GM18861 (cell line): ENCODE measurements around the gene PPTC7.
"Not testable (repeated sequence)": the region's sequence is repeated elsewhere in the genome, so short reads cannot be mapped to it uniquely, and the experiment has no call there.

Experiments
- ATAC-seq: cut with Tn5 transposase; IDR thresholded peaks from one replicate; pipeline ENCODE4 v1.9.1; 2021; ENCODE audit not compliant: unreplicated experiment

The PPTC7 gene

GRCh38 chr12:110562386-110562785 is 20.7 kb downstream of the PPTC7 start:
- ATAC-seq = not testable (repeated sequence)

GRCh38 chr12:110561471-110562201 is 21.5 kb downstream of the PPTC7 start:
- no peak for ATAC-seq

DNA sequence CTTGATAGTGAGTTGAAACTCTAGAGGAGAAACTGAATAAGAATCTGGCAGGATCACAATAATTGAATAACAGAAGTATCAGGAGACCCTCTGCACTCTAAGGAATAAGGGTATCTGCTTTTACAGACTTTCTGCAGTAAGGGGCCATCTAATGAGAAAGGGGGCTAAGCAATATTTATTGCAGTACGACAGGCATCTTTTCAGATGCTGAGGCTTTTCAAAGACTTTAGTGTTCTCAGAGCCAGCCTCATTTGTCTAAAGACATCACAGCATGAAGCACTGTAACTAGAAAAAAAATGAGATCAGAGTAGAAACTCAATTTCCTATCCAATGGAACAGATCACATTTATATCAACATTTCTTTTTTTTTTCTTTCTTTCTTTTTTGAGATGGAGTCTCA is 22.2 kb downstream of the PPTC7 start:
- ATAC-seq = no peak

DNA sequence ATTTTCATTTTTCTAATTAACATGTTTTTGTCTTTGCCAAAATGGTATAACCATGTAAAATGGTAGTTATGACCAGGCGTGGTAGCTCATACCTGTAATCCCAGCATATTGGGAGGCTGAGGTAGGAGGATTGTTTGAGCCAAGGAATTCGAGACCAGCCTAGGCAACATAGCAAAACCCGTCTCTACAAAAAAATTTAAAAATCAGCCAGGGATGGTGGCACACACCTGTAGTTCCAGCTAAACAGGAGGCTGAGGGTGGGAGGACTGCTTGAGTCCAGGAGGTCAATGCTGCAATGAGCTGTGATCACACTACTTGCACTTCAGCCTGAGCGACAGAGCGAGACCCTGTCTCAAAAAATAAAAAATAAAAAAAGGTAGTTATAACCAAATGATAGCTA is 23.1 kb downstream of the PPTC7 start:
- no peak for ATAC-seq

GRCh38 chr12:110558945-110559344 is 24.2 kb downstream of the PPTC7 start:
- ATAC-seq = not testable (repeated sequence)

- ATAC-seq = no peak
These were observed 25.8 kb downstream of the PPTC7 start for GRCh38 chr12:110557300-110557699.

GRCh38 chr12:110556705-110557104 is 26.4 kb downstream of the PPTC7 start:
- ATAC-seq = no peak

DNA sequence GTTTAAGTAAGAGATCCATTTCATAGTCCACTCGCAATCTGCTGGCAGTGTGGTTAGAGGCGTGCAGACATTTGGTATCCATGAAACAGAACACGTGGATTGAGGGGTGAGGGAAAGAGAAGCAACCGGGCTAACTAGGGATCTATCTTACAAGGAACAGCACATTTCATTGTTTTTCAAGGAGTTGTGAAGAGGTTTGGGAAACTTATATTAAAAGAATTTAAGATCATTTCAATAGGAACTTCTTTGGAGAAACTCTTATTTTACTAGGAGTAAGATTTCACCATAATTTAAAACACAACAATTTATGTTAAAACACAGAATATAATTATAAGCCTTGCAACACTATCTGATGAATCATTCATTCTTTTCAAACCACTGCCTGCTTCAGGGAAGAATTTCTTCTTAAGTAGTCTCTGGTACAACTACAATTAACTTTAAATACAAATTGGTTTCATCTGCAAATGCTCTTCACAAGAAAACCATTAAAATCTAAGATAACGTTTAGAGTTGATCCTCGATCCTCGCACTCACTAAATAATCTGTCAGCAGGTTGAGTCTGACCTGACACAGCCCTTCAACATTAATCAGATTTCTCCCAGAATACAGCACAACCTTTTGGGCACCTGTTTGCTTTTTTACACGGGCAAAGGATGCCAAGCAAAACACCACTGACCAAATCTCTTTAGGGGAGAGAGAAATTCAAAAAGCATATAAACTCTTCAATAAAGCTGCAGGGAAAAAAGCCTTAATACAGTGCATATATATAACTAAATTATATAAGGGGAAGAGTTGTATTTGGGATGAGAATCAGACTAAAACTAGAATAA is 27.3 kb downstream of the PPTC7 start:
- no peak for ATAC-seq

DNA sequence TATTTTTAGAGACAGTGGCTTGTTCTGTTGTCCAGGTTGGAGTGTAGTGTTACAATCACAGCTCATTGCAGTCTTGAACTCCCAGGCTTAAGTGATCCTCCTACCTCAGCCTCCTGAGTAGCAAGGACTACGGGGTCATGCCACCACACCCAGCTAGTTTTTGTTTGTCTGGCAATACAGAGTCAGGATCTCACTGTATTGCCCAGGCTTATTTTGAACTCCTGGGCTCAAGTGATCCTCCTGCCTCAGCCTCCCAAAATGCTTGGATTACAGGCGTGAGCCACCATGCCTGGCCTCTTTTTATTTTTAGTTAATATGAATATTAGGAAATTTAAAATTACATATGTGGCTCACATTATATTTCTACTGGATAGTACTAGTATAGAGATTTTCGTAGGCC is 28.9 kb downstream of the PPTC7 start:
- no peak for ATAC-seq

GRCh38 chr12:110550981-110551380 is 32.1 kb downstream of the PPTC7 start:
- no peak for ATAC-seq

DNA sequence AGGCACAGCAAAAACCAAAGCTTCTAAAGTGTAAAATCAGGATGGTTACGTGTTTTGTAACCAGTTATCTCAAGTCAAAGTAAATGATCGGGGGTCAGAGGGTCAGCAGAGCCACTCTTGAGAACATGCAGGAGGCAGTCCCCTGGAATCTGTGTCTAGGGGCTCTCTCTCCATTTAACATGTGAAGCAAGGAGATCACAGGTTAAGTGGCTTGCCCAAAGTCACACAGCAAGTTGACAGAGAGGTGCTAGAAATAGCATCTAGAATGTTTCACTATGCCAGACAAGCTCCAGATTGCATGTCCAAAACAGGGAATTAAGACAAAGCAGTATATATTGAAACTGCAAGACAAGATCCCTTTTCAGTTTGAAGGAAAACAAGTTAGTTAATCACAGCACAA is 33.4 kb downstream of the PPTC7 start:
- no peak for ATAC-seq

DNA sequence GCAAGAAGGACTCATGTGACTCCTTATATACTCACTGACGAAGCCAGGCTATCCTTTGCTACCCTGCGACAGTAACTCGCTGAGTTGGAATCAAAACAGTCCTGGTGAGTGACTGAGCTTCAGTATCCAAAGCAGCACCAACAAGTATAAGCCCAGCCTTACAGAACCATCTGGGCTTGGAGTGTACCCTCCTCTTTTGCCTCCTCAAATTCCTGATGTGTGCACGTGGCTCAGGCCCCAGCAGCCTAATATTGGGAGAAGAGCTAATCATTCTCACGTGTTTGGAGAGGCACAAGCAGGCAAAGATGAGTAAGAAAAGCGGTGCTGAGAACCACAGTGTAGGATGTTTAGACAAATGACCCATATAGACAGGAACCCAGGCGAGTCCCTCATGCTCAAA is 34.4 kb downstream of the PPTC7 start:
- ATAC-seq = no peak

GRCh38 chr12:110547090-110547489 is 36.0 kb downstream of the PPTC7 start:
- ATAC-seq = no peak

DNA sequence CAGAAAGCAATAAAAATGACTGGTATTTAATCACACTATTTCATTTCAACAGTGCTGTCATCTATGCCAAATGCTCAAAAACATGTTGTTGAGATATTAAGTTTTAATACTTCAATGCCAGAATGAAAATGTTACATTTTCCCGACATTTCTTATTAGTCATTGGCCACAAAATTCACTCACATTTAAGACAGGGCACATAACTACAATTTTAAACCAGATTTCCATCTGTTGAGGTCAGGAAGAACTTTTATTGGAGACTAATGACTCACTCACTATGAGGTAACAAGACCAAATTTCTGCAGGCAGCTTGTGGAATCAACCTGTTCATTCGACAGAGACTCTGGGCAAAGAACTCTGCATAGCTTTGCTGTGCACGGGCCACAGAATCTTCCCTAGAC is 36.8 kb downstream of the PPTC7 start:
- ATAC-seq = no peak

DNA sequence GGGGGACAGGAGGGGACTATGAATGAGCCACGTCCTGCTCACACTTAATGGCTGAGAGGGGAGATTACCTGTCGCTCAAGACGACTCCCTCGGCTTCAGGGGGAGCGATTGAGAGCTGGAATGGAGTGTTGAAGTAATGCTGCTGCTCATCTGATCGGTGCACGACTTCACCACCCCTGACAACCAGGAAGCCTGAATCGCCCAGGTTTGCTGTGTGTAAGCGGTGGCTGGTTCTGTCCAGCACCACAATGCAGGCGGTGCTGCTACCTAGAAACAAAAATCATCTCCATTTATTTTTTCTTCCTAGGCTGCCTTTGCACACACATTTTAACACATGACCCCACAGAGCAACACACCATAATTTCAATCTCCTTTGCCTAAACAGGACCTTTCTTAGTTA is 37.3 kb downstream of the PPTC7 start:
- ATAC-seq = no peak

DNA sequence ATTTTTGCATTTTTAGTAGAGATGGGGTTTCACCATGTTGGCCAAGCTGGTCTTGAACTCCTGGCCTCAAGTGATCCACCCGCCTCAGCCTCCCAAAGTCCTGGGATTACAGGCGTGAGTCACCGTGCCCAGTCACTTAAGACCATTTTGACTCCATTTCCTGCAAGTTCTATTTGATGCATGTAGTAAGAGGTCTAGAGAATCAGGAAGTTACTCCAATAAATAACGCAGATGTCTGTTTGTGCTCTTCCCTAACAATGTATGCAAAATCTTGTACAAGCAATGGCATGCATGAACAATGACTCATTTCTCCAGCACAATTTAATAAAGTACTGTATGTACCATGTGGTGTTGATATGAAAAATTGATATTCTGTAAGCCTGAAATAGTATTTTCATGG is 37.9 kb downstream of the PPTC7 start:
- not testable (repeated sequence) for ATAC-seq

DNA sequence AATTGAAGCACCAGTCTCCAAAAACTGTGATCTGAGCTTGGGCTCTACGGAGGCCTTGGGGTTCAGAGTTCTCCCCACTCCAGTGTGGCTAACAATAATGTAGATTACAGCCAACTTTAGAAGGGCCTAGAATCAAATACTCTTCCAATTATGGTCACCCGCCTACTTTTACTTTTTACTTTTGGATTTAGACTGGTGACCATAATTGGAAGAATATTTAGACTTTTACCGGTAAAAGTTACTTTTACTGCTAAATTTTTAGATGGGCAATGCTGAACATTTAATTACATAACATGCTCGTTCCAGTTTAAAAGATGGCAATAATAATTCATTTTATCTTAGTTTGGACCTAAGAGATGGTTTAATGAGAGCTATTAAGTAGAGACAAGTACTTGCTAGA is 39.2 kb downstream of the PPTC7 start:
- ATAC-seq = no peak

DNA sequence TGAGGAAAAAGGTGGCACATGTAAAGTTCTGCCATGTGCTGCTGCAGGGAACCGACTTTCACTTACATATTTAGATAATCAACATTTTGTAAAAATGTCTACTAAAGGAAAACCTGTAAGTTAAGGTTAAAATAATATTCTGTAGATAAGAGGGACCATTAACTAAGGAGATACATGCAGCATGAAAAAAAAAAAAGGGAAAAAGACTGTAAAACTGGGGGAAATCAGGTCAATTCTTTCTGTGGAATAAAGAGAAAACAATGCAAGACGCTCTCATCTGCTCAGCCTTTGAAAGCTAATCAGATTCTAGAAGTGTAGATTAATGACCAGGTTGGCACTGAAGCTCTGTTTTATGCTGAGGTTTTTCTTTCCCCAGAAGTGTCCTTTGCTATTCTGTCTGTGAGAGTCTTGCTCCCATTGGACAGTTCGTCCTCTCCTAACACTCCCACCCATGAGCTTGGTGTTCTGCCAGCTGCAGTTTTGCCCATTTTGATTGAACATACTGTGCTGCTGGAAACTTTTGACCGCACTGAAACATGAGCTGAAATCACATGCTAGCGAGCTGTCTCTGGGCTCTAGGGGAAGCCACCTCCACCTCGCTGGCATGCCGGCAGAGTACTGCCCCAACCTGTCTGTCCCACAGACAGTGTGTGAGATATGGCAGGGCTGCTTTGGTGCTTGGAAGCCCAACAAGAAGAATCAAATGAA is 39.7 kb downstream of the PPTC7 start:
- ATAC-seq = no peak

DNA sequence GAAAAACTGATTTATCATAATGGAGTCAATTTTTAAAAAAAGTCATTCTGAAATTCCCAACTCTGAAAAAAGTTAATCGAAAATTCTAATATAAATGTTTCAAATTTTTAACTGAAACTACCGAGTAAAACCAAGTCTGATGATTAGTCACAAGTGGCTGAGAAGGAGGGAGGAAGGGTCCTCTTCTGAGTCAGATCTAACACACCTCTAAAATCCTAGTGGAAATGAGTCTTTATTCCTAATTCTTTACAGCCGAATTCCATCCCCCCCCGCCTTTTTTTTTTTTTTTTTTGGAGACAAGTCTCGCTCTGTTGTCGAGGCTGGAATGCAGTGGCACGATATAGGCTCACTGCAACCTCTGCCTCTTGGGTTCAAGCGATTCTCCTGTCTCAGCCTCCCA is 43.1 kb downstream of the PPTC7 start:
- no peak for ATAC-seq

- no peak for ATAC-seq
These were observed 44.1 kb downstream of the PPTC7 start for GRCh38 chr12:110538869-110539622.
